NCI-H146 (cell line): ENCODE measurements around the gene PDGFA.

Experiments used
- DNase-seq: peaks from one replicate; lab custom pipeline; 2025; lab: John Stamatoyannopoulos, UW

The PDGFA gene

DNA sequence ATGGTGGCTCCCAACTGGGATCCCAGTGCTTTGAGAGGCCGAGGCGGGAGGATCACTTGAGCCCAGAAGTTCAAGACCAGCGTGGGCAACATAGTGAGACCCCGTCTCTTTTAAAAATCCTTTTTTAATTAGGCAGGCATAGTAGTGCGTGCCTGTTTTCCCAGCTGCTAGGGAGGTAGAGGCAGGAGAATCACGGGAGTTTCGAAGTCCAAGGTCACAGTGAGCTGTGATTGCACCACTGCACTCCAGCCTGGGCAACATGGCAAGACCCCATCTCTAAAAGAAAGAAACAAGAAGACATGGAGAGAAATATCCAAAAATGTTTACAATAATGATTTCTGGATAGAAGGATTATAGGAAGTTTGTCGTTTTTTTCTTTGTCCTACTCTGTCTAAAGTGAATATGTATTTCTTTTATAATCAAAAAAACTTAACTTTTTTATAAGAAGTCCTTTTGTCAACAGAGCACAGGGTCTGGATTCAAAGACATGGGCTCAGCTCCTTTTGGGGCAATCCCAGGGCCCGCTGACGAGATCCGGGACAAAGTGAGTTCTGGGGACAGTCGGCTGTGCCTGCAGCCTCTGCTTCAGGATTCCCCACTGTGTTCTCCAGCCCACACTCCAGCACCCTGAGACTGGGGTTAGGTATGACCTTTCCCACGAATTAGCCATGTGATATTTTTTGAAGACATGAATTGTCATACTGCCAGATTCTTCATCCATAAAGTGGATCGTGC lies 45.6 kb downstream of the PDGFA start:
- no peak for DNase-seq

DNA sequence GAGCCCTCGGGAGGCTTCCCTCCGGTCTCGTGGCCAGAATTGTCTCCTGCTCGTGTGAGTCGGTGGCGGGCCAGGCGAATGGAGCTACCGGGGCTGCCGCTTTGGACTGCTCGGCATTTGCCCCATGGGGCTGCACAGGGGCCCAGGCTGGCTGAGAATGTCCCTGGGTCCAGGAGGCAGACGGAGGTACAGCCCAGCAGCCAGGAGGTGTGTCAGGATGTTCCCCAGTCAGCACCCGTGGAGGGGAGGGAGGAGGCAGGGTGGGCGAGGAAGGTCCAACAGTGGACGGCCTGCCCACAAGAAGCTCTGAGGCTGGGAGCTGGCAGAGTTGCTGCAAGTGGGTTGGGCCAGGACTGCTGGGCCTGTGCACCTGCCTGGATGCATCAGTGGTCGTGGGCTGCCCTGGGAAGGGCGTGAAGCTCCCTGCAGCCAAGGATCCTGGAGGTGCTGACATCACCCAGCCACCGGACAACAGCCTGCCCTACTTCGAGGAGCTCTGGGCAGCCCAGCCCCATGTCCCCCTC lies 46.4 kb downstream of the PDGFA start:
- DNase-seq, result no peak

DNA sequence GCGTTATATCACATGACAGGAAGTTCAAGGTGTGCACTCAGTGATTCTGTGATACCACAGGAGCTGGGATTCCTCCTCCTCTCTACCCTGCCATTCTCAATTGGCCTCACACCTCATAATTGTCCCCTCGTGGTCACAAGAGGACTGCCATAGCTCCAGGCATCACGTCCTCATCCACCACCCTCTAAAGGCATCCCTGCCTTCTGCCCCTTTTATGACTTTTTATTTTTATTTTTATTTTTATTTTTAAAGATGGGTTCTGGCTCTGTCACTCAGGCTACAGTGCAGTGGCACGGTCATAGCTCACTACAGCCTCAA lies 47.0 kb downstream of the PDGFA start:
- DNase-seq, result no peak

DNA sequence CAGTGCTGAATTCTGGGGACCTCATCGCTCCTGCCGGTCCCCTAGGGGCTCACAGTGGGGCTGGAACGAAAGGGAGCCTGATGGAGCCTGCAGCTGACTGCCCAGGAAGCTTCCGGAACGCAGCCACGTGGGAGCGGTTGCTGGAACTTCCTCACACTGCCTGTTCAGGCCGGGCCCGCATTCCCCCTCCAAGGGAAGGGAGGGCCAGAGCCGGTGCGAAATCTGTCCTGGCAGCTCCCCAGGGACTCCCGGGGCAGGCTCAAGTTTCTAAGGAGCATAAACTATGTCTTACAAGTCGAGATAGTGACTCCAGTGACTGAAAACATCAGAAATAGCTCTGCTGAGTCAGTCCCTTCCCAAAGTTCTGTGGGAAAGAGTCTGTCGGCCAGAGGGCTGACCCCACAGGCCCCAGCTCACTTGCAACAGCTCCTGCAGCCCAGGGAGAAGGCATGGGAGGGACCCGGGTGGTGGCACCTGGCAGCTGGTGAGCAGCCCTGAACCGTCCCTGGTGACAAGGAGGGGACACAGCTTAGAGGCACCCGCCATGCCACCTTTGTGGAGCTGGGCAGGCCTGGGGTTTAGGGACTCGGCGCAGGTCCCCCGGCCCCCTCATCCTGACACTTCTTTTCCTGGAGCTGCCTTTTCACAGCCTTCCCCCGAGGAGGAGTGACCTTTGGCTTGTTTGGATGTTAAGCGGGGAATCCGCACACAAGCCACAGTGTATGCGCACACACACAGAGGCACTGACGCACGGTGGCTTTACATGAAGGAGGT lies 47.6 kb downstream of the PDGFA start:
- no peak for DNase-seq

DNA sequence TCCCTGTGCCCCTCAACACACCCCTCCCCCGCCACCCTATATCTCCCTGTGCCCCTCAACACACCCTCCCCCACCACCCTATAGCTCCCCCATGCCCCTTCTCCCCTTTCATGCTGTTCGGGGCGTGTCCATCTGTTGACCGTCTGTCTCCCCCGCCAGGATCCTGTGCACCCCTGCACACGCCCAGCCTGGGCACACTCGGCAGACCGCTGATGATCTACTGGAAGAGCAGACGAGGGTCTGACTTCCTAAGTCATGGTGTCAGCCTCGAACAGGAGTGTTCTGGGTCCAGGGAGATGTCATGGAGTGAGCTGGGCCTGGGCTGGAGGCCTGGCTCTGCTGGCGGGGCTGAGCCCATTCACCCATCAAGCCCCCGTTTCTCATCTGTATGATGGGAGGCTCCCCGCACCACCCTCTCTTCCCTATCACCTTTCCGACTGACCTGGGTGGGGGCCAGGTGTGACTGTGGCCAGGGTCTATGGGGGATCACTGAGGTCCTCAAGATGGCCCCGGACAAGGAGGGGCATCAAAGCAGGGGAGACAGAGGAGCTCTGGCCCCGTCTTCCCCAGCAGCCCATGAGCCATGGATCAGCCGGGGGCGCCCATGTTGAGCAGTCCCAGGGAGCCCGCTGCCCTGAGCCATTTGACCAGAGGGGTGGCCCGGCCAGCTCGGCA lies 48.3 kb downstream of the PDGFA start:
- DNase-seq, result no peak

DNA sequence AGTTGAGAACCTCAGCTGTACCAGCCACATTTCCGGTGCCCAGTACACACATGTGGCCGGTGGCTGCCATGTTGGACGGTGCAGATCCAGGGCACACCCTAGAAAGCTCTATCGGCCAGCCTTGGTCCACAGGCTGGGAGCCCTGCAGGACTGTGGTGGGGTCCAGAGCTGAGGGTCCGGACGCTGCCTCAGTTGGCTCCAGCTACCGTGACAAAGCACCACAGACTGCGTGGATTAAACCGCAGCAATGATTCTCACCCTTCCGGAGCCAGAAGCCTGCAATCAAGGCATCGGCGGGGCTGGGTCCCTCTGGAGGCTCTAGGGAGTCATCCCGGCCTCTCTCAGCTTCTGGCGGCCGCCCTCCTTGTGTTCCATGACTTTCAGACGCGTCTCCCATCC lies 50.1 kb downstream of the PDGFA start:
- DNase-seq, result no peak

DNA sequence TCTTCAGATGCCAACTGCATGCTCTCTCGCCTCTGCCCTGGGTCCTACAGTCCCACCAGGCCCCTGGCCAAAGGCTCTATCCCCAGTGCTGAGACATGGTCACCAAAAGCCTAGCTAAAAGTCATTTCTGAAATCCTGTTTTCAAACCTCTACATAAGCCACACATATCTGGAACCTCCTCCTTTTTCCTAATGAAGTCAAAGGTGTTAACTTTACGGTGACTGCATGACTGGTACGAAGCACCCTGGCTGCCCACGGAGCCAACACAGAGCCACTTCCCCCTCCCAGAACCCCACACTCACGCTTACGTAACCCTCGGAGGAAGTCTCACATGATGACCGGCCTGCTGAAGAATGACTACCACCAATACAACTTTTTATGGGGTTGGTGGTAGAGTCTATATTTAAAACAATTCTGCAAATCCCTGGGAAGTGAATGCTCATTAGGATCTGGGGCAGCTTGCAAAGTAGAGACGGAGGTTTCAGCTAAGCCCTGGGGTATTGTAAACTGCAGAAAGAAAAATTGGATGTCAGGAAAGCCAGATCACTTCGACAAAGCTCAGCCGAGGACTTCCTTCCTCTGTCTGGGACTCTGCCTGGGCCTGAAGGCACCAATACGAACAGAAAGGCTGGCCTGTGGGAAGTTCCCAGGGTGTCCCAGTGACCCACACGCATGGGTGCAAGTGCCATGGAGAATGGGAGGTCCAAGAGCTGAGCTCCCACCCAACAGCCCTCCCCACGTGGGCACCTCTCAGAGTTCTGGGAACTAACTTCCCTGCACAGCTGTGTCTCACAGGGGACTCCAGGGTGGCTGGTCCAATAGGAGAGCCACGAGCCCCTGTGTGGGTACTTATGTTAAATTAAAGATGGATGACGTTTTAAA lies 50.7 kb downstream of the PDGFA start:
- DNase-seq, result no peak

DNA sequence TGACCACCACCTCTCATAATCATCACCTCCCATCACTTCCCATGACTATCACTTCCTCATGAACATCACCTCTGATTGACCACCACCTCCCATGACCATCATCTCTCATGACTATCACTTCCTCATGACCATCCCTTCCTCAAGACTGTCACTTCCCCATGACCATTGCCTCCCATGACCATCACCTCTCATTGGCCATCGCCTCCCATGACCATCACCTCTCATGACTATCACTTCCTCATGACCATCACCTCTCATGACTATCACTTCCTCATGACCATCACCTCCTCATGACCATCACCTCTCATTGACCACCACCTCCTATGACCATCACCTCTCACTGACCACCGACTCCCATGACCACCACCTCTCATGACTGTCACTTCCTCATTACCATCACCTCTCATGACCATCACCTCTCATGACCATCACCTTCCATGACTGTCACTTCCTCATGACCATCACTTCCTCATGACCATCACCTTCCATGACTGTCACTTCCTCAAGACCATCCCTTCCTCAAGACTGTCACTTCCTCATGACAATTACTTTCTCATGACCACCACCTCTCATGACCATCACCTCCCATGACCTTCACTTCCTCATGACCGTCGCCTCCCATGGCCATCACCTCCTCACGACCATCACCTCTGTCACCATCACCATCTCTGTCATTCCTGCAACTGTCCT lies 51.6 kb downstream of the PDGFA start:
- no peak for DNase-seq

DNA sequence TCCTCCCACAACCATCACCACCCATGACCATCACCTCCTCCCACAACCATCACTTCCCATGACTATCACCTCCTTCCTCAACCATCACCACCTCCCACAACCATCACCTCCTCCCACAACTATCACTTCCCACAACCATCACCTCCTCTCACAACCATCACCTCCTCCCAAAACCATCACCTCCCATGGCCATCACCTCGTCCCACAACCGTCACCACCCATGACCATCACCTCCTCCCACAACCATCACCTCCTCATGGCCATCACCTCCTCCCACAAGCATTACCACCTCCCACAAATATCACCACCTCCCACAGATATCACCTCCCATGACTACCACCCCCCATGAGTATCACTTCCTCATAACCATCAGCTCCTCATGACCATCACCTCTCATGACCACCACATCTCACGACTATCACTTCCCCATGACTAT lies 52.2 kb downstream of the PDGFA start:
- no peak for DNase-seq

DNA sequence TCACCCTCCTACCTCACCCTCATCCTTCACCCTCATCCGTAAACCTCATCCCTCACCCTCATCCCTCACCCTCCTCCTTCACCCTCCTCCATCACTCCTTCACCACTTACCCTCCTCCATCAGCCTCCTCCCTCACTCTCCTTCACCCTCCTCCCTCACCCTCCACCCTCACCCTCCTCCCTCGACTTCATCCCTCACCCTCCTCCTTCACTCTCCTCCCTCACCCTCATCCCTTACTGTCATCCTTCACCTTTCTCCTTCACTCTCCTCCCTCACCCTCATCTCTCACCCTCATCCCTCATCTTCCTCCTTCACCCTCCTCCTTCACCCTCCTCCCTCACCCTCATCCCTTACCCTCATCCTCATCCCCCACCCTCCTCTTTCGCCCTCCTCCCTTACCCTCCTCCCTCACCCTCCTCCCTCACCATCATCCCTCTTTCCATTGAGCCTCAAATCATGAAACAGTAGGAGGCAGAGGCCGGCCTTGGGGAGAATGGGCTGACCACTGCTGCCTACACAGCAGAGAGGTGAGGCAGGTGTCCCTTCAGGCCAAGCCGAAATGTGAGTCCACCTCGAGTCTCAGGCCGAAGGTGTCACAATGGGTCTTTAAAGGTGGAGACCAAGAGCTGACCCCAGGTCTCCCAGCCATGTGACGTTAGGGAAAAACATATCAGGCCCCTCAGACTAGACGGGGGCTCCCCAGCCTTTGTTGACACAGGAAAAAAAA lies 53.0 kb downstream of the PDGFA start:
- DNase-seq, result no peak

DNA sequence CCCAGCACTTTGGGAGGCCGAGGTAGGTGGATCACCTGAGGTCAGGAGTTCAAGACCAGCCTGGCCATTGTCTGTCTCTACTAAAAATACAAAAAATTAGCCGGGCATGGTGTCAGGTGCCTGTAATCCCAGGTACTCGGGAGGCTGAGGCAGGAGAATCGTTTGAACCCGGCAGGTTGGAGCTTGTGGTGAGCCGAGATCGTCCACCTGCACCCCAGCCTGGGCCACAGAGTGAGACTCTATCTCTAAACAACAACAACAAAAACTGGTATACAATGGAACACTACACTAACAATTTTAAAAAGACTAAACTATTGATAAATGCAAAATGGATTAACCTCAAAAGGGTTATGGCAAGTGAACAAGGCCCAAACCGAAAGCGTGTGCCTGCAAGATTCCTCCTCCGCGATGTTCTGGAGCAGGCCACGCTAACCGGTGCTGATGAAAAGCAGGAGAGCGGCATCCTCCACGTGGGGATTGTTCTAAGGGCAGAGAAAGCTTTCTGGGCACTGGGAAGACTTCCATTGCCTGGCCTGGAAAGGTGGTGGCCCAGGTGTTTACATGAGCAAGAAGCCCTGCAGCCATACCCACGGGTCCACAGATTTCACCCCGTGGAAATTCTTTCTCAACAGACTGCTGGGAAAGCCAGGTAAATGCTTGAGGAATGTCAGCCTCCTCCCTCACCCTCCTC lies 53.8 kb downstream of the PDGFA start:
- no peak for DNase-seq

DNA sequence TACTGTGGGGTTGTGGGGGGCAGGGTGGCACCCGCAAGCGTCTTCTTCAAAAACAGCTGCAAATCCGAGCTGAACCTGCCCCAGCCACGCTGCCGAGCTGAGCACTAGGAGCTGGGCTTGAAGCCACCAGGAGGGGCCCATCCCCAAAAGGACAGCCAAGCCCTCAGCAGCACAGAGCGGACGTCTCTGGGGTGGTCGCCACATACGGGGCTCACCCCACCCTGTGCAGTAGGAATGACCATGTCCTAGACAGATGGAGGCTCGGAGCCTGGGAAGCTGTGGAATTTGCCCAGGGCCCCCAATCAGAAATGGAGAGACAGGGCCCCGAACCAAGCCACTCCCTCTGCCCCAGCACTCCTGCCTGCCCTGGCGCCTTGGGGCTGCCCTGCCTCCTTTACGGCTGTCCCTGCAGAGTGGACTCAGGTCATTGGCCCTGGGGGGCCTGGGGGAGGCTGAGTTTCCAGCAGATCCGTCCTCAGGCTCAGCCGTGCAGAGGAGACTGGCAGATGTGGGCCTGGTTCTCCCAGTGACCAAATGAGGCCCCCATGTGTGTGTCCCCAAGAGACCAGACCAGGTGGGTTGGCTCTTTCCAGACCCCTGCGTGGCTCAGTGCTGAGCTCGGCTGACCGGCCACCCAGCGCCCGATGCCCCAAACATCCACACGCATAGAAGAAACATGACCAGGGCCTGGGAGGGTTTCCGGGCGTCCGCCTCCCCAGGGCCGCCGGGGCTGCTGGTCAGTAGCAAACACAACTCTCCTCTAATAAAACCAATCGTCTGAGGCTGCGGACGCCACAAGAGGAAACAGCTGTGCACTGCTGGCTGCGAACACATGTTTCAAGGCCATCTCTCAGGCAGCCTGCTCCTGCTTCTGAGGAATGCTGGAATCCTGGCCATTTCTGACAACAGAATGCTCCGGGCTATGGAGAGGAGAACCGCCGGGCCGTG lies 54.9 kb downstream of the PDGFA start:
- no peak for DNase-seq

DNA sequence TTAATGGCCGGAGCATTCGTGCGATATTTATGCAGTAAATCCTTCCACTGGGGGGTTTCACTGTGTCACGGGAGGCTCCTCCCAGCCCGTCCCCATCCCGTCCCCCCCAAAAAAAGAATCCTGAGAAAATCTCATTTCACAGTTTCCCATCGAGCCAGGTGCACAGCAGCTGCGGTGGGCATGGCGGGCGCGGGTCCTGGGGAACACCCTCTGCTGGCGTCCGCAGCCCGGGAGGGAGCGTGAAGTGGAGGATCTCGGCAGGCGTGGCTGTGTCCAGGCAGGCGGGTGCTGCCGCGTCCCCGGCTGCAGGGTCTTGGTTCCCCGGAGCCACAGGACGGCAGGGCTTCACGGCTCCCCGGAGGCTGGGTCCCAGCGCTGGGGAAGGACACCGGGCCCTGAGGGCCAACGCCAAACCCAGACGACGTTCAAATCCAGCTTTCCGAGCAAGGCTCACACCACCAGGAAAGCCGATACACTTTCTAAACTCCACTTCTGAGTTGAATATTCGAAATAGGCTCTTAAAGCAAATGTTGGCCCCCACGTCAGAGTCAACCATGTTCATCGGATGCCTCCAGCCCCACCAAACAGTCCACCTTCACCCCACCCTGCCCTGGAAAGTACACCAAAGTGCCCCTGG lies 55.7 kb downstream of the PDGFA start:
- DNase-seq, result no peak

DNA sequence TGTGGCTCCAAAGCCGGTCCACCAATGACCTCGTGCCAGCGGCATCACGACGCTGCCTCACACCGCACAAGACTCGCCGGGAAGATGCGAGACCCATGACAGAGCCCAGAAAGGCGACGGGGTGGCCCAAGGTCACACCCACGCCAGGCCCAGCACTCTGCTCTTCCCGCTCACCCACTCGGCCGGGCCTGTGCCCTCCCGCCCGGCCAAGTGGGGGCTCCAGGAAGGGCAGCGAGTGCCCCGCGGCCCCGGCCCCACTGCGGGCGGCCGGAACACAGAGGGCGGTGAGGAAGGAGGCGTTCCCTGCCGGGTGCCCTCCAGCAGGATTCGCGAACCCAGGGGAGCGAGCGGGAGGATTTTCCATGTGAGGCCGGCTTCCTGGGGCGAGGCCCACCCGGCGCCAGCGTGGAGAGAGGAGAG lies 56.3 kb downstream of the PDGFA start:
- no peak for DNase-seq

DNA sequence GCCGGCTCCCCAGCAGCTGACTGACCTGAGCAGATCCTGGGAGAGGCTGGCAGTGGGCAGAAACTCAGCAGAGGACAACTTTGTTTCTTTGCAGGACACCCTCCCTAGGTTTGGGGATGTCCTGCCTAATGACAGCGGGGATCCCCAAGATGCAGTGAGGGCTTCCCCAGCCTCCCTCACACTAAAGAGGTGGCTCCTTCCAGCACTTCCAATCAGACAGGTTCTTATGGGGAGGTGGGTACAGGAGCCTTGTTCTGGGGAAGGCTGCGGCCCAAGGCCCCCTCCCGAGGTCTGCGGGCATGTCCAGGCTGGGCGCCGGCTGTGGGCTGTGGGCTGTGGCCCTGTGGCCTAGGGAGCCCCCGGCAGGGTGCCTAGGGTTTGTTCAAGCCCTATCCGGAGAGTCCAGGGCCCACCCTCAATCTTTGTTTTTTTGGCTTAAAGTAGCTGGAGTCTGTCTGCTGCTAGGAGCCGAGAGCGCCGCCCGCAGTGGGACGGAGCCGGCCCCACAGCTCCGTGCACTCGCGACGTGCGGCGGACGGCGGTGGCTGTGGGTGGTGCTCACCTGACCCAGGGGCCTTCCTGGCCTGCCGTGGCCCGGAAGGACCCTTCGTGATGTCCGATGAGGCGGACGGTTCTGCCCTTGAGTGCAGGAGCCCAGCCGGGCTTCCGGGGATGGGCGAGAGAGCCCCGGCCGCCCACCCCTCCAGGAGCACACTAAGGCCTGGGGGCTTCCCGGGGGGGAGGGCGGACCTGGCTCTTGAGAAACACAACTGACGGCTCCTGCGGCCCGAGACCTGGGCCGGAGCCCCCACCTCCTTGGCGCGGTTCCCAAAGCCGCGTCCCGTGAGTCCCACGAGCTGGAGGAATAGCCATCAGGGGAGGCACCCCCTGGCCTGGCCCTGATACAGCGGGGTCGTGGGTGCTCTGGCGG lies 57.2 kb downstream of the PDGFA start:
- no peak for DNase-seq

DNA sequence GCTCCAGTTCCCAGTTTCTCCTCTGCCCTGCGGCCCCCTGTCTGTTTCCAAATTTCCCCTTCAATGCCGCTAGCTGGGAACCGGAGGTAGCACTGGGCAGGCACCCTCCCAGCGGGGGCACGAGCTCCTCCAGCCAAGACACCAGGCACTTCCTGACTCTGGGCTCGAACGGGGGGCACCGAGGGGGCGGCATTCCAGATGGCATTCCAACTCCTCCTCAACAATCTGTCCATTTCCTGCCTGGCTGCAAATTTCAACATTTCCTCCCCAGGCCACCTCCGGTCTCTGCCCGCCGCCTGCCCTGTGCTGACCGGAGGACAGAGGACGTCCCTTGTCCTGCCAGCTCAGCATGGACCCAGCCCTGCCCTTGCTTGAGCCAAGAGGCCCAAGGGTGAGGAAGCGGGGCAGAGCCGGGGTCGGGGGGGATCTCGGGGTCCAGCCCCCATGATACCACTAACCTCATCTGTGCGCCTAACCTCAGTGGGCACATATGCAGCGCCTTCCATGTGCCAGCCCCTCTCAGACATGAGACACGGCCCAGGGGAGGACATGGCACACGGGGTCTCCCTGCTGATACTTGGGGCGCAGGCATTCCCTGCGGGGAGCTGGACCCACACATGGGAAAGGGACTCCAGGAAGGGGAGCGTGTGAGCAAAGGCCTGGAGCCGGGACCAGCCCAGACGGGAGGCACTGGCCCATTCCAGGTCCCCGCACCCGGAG lies 58.0 kb downstream of the PDGFA start:
- no peak for DNase-seq

DNA sequence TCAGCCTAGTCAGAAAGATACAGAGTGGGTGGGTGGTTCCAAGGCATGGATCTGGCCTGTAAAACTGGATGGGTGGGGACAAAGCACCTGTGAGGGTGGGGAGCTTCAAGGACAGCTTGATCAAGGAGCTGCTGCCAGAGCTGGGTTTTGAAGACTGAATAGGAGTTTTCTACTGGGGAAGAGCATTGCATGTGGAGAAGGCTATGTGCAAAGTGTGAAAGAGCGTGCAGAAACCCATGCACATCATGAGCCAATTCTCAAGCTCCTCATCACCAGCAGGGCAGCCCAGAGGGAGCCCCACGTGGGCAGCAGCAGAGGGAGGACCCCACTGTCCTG lies 58.6 kb downstream of the PDGFA start:
- DNase-seq, result no peak
